ENCODE results near the gene FAM120B.

- TF ChIP-seq EZH2 (IDR thresholded peaks at IDR 0.05; ENCODE audit: insufficient read depth, poor library complexity, severe bottlenecking) (no peak), EZH2phosphoT487 (IDR thresholded peaks at IDR 0.05; ENCODE audit: insufficient read depth, low read depth) (no peak)
Observed at GRCh38 chr6:170287371-170287876, 19.1 kb upstream of the FAM120B start.
